A673 (cell line): ENCODE measurements around the gene METTL2A. TPM values are rescaled to one million over a fixed set of nuclear protein-coding genes. Genes with fewer than 3 reads are reported as not detected.
"Not testable (repeated sequence)": the region's sequence is repeated elsewhere in the genome, so short reads cannot be mapped to it uniquely, and the experiment has no call there.

Experiments used
- BruUV-seq: library from RNA; stranded (reverse); fragments of 400-500 nt; replicated peaks from 2 replicates; lab custom pipeline; 2021; lab: Mats Ljungman, UMichigan
- CTCF ChIA-PET: fragments of 300-600 bp; sonication (Branson Sonifier 250); formaldehyde crosslinking; loops from one replicate; lab custom pipeline; 2022; ENCODE audit warnings: antibody characterized with exemption; lab: Charles Lee
- POLR2A ChIA-PET: fragments of 300-600 bp; sonication (Branson Sonifier 250); formaldehyde crosslinking; loops from one replicate; lab custom pipeline; 2022; ENCODE audit warnings: antibody characterized with exemption; ENCODE audit not compliant: low non-redundant PET; lab: Charles Lee
- DNase-seq: peaks from one replicate; pipeline ENCODE4 v3.0.0-alpha.2; 2015; ENCODE audit warnings: low spot score
- H3K27ac ChIP-seq: fragments of 200-600 bp; sonication (generic); 2 replicates; pipeline ENCODE4 v1.5.1; 2016; ENCODE audit warnings: mixed run types, low read depth, mild to moderate bottlenecking, mixed read lengths, antibody characterized with exemption, low read length; ENCODE audit not compliant: poor library complexity, severe bottlenecking
- H3K27me3 ChIP-seq: fragments of 200-600 bp; sonication (generic); replicated peaks from 2 replicates; pipeline ENCODE4 v1.6.1; 2017; ENCODE audit warnings: mixed run types, low read depth, mild to moderate bottlenecking, mixed read lengths, antibody characterized with exemption, low read length; ENCODE audit not compliant: insufficient read depth, poor library complexity
- H3K36me3 ChIP-seq: fragments of 200-600 bp; sonication (generic); 2 replicates; pipeline ENCODE4 v1.6.1; 2016; ENCODE audit warnings: mixed run types, mild to moderate bottlenecking, mixed read lengths, antibody characterized with exemption, low read length; ENCODE audit not compliant: insufficient read depth, poor library complexity, severe bottlenecking
- H3K4me1 ChIP-seq: fragments of 200-600 bp; sonication (generic); 2 replicates; pipeline ENCODE4 v1.6.1; 2017; ENCODE audit warnings: mixed run types, mild to moderate bottlenecking, mixed read lengths, antibody characterized with exemption, low read length; ENCODE audit not compliant: insufficient read depth, poor library complexity, severe bottlenecking
- H3K4me3 ChIP-seq: fragments of 200-600 bp; sonication (generic); 2 replicates; pipeline ENCODE4 v1.5.1; 2016; ENCODE audit warnings: low read depth, mixed run types, mild to moderate bottlenecking, mixed read lengths, low read length; ENCODE audit not compliant: poor library complexity, severe bottlenecking
- H3K9me3 ChIP-seq: fragments of 200-600 bp; sonication (generic); 2 replicates; pipeline ENCODE4 v1.6.1; 2016; ENCODE audit warnings: mixed run types, low read depth, mild to moderate bottlenecking, mixed read lengths, antibody characterized with exemption, low read length; ENCODE audit not compliant: poor library complexity, severe bottlenecking
- EZH2 ChIP-seq: fragments of 200-600 bp; sonication (generic); IDR thresholded peaks from 2 replicates; pipeline ENCODE4 v1.6.1; 2017; ENCODE audit warnings: borderline replicate concordance, low read depth, mild to moderate bottlenecking, mixed read lengths, antibody characterized with exemption, low read length; ENCODE audit not compliant: poor library complexity, severe bottlenecking
- intact Hi-C: fragments of 100-400 bp; cut with micrococcal nuclease; formaldehyde crosslinking; loops from one replicate; pipeline ENCODE4 v1.10.0; 2022; ENCODE audit not compliant: unreplicated experiment
- total RNA-seq: library from RNA; stranded (reverse); gene quantifications from 2 replicates; pipeline ENCODE4 v1.2.3, GENCODE V29; 2021
- TF ChIP-seq, protein P1 (sequence below): fragments of 300-800, 200-600 bp; sonication (generic); conservative IDR thresholded peaks from 2 replicates; pipeline ENCODE4 v1.5.1; 2017; ENCODE audit warnings: low read depth, mild to moderate bottlenecking, antibody characterized with exemption, low read length, moderate library complexity, mixed read lengths

METTL2A gene
- total RNA-seq, 1 experiment from 2014 or later: 44.9 TPM

GRCh38 chr17:62473030-62473982 is 49.6 kb downstream of the METTL2A start:
- H3K4me3 ChIP-seq, DNase-seq, POLR2A ChIA-PET, H3K27me3 ChIP-seq, intact Hi-C loops, H3K9me3 ChIP-seq, BruUV-seq, H3K27ac ChIP-seq, H3K36me3 ChIP-seq, H3K4me1 ChIP-seq, CTCF ChIA-PET: not testable (repeated sequence)

DNA sequence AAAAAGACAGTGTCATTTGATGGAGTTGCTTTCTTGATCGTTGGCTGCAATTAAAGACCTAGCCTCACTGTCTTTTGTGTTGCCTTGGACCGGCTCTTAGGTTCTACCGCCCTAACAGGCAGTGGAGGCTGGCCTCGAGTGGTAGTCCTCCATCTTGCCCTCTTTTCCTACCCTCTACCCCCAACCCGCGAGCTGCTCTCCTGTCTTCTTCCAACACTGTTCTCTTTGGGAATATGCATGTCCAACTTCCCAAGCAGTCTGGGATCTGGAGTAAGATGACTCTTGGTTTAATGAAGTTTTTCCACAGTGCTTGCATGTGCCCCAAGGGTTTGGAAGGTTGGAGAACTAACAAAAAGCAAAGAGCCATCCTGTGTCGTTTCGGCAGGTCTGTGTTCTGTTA is 53.4 kb downstream of the METTL2A start:
- CTCF ChIA-PET, DNase-seq, H3K27ac ChIP-seq, intact Hi-C loops, H3K9me3 ChIP-seq, H3K36me3 ChIP-seq, H3K4me1 ChIP-seq, H3K27me3 ChIP-seq, POLR2A ChIA-PET: not testable (repeated sequence)
- peak overlapping the region; percentile 66 for H3K4me3 ChIP-seq
- BruUV-seq: TSS peak; percentile 70

DNA sequence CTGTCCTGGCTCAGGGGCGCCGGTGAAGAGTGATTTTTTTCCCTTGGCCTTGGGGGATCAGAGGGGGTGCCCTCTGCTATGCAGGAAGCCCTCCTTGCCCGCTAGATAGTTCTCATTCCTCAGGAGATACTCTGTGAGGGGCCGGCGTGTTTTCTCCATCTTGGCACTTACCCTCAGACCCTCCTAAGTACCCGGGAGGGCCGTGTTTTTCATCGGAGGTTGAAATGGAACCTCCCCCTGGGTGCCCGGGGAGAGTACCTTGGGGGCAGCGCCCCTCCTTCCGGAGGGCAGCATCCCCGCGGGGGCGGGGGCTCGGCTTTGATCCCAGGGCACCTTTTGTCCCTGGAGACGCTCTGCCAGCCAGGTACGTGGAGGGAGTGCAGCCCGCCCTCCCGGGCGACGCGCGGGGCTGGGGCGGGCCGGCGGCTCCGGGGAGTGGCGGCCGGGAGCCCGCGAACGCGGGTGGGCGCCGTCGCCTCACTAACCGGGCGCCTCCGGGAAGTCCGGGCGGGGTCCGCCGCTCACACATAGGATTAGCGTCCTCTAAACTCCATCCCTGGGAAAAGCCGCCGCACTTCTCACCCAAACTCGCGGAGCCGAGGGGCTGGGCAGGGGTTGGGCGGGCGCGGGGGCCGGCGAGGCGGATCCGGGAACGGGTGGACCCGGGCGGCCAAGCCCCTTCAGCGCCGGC is 54.2 kb downstream of the METTL2A start:
- H3K9me3 ChIP-seq, POLR2A ChIA-PET, H3K36me3 ChIP-seq, intact Hi-C loops, H3K4me1 ChIP-seq, H3K27me3 ChIP-seq, BruUV-seq, CTCF ChIA-PET: not testable (repeated sequence)
- DNase-seq: peak; percentile 33
- Histone ChIP-seq H3K27ac (peak overlapping the region; percentile 80), H3K4me3 (peak overlapping the region; percentile 66)

DNA sequence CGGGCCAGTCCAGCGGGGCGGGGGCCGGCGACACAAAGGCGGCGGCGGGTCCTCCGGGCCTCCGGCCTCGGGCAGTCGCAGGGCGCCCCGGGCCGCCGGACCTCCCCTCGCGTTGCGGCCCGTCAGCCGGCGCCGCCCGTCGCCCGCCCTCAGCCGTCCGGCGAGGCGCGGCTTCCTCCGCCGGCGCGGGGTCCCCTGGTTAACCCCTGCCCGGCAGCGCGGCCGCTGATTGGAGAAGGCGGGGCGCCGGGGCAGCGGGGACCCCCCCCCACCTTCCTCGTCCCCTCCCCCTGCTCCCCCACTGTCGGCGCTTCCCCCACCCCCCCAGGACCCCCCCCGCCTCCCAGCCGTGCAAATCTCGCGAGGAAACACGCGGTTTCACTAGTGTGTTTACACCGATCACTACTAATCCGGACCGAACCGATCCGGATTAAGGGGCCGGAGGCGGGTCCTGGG is 54.8 kb downstream of the METTL2A start, which contains the start of gene TLK2:
TSS of gene TLK2 (plus strand) at position 402 of the 456 bp plus-strand sequence. CDS start 2,301 bp downstream, outside the sequence.
- no TSS peak for BruUV-seq
- intact Hi-C loops: no loop called here
- Histone ChIP-seq H3K36me3 (no peaks in the 10 kb centered on the region), H3K4me3 (peak within 1 kb of the TSS; percentile 66), H3K27ac (peak within 1 kb of the TSS; percentile 84), H3K9me3 (no peaks in the 10 kb centered on the region), H3K4me1 (no peaks in the 10 kb centered on the region), H3K27me3 (no peaks in the 10 kb centered on the region)
- POLR2A ChIA-PET: no interaction called here
- DNase-seq: peak; percentile 86
- CTCF ChIA-PET: no interaction called here
- TF ChIP-seq EZH2: no peak
- TF ChIP-seq, protein P1, sequence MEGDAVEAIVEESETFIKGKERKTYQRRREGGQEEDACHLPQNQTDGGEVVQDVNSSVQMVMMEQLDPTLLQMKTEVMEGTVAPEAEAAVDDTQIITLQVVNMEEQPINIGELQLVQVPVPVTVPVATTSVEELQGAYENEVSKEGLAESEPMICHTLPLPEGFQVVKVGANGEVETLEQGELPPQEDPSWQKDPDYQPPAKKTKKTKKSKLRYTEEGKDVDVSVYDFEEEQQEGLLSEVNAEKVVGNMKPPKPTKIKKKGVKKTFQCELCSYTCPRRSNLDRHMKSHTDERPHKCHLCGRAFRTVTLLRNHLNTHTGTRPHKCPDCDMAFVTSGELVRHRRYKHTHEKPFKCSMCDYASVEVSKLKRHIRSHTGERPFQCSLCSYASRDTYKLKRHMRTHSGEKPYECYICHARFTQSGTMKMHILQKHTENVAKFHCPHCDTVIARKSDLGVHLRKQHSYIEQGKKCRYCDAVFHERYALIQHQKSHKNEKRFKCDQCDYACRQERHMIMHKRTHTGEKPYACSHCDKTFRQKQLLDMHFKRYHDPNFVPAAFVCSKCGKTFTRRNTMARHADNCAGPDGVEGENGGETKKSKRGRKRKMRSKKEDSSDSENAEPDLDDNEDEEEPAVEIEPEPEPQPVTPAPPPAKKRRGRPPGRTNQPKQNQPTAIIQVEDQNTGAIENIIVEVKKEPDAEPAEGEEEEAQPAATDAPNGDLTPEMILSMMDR: no peak

GRCh38 chr17:62478880-62479638 is 55.4 kb downstream of the METTL2A start:
- H3K36me3 ChIP-seq, CTCF ChIA-PET, POLR2A ChIA-PET, H3K4me1 ChIP-seq, BruUV-seq, H3K9me3 ChIP-seq, intact Hi-C loops, H3K27me3 ChIP-seq: not testable (repeated sequence)
- Histone ChIP-seq H3K4me3 (peak overlapping the region; percentile 66), H3K27ac (peak overlapping the region; percentile 84)
- peak; percentile 31 for DNase-seq

GRCh38 chr17:62479639-62480258 is 56.1 kb downstream of the METTL2A start:
- H3K9me3 ChIP-seq, H3K36me3 ChIP-seq, intact Hi-C loops, POLR2A ChIA-PET, H3K27me3 ChIP-seq, CTCF ChIA-PET, H3K4me1 ChIP-seq: not testable (repeated sequence)
- Histone ChIP-seq H3K4me3 (peak overlapping the region; percentile 66), H3K27ac (peak overlapping the region; percentile 84)
- peak; percentile 26 for DNase-seq
- TSS peak; percentile 63 for BruUV-seq
